SK-N-SH treated with all-trans-retinoic acid at 6 μM for 48 hours (cell line): ENCODE measurements around the gene SEC14L1.

Experiments
- ATAC-seq: fragments of 200-7000 bp; cut with Tn5 transposase; 3 replicates; pipeline ENCODE4 v1.9.1; 2020; ENCODE audit warnings: mild to moderate bottlenecking, moderate library complexity
- ARNTL ChIP-seq: fragments of 450-650 bp; formaldehyde crosslinking; IDR thresholded peaks from 2 replicates; pipeline ENCODE4 v1.5.0; 2020; ENCODE audit warnings: low read depth, mild to moderate bottlenecking, moderate library complexity, borderline replicate concordance
- CSDC2 ChIP-seq: fragments of 250-450 bp; sonication (Bioruptor Pico); IDR thresholded peaks from 2 replicates; pipeline ENCODE4 v1.5.0; 2020; ENCODE audit warnings: mild to moderate bottlenecking, moderate library complexity
- ESRRG ChIP-seq: fragments of 250-450 bp; sonication (Bioruptor Pico); IDR thresholded peaks from 2 replicates; pipeline ENCODE4 v1.6.1; 2021; ENCODE audit warnings: mild to moderate bottlenecking
- GLIS3 ChIP-seq: fragments of 250-450 bp; sonication (Bioruptor Pico); IDR thresholded peaks from 2 replicates; pipeline ENCODE4 v1.5.0; 2020; ENCODE audit warnings: mild to moderate bottlenecking, moderate library complexity
- ISL1 ChIP-seq: fragments of 250-450 bp; sonication (Bioruptor Pico); IDR thresholded peaks from 2 replicates; pipeline ENCODE4 v2.1.2; 2022; ENCODE audit warnings: mild to moderate bottlenecking, moderate library complexity
- PPARA ChIP-seq: fragments of 250-450 bp; sonication (Bioruptor Pico); IDR thresholded peaks from 2 replicates; pipeline ENCODE4 v1.5.0; 2020; ENCODE audit warnings: mild to moderate bottlenecking, borderline replicate concordance
- RARB ChIP-seq: fragments of 250-450 bp; sonication (Bioruptor Pico); IDR thresholded peaks from 2 replicates; pipeline ENCODE4 v1.8.0; 2021; ENCODE audit warnings: mild to moderate bottlenecking, moderate library complexity
- SNAI2 ChIP-seq: fragments of 250-450 bp; sonication (Bioruptor Pico); IDR thresholded peaks from 2 replicates; pipeline ENCODE4 v1.5.0; 2020; ENCODE audit warnings: mild to moderate bottlenecking, moderate library complexity
- TOX ChIP-seq: fragments of 250-450 bp; sonication (Bioruptor Pico); IDR thresholded peaks from 2 replicates; pipeline ENCODE4 v1.8.0; 2021; ENCODE audit warnings: mild to moderate bottlenecking, moderate library complexity, borderline replicate concordance
- ZC3H10 ChIP-seq: fragments of 250-450 bp; sonication (Bioruptor Pico); IDR thresholded peaks from 2 replicates; pipeline ENCODE4 v1.5.1; 2021; ENCODE audit warnings: mild to moderate bottlenecking, moderate library complexity
- ZFP3 ChIP-seq: fragments of 250-450 bp; sonication (Bioruptor Pico); IDR thresholded peaks from 2 replicates; pipeline ENCODE4 v1.5.0; 2020; ENCODE audit warnings: mild to moderate bottlenecking, moderate library complexity
- ZFP30 ChIP-seq: fragments of 450-650 bp; formaldehyde crosslinking; IDR thresholded peaks from 2 replicates; pipeline ENCODE4 v1.5.0; 2022; ENCODE audit warnings: mild to moderate bottlenecking, moderate library complexity
- ZNF565 ChIP-seq: fragments of 450-650 bp; formaldehyde crosslinking; conservative IDR thresholded peaks from 2 replicates; pipeline ENCODE4 v1.5.0; 2020; ENCODE audit warnings: low read depth, mild to moderate bottlenecking, moderate library complexity
- ZNF8 ChIP-seq: fragments of 450-650 bp; formaldehyde crosslinking; IDR thresholded peaks from 2 replicates; pipeline ENCODE4 v1.5.0; 2020; ENCODE audit warnings: mild to moderate bottlenecking, moderate library complexity
- TF ChIP-seq, protein P1 (sequence below): fragments of 250-450 bp; sonication (Bioruptor Pico); IDR thresholded peaks from 2 replicates; pipeline ENCODE4 v1.8.0; 2020; ENCODE audit warnings: mild to moderate bottlenecking, moderate library complexity, borderline replicate concordance
- TF ChIP-seq, protein P2 (sequence below): fragments of 250-450 bp; sonication (Bioruptor Pico); IDR thresholded peaks from 2 replicates; pipeline ENCODE4 v1.5.1; 2021; ENCODE audit warnings: mild to moderate bottlenecking, moderate library complexity
- TF ChIP-seq, protein P3 (sequence below): fragments of 250-450 bp; sonication (Bioruptor Pico); IDR thresholded peaks from 2 replicates; pipeline ENCODE4 v1.5.1; 2020; ENCODE audit warnings: low read depth, mild to moderate bottlenecking, moderate library complexity
- TF ChIP-seq, protein P4 (sequence below): fragments of 250-450 bp; sonication (Bioruptor Pico); IDR thresholded peaks from 2 replicates; pipeline ENCODE4 v1.5.0; 2020; ENCODE audit warnings: mild to moderate bottlenecking, moderate library complexity

SEC14L1 gene

DNA sequence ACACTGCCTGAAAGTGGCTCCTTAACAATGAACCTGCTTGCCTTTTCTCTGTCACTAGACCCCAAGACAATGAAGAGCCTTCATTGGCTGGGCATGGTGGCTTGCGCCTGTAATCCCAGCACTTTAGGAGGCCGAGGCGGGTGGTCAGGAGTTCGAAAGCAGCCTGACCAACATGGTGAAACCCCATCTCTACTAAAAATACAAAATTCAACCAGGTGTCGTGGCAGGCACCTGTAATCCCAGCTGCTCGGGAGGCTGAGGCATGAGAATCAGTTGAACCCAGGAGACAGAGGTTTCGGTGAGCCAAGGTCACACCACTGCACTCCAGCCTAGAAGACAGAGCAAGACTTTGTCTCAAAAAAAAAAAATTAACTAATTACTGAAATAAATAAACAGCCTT lies 45.3 kb upstream of the SEC14L1 start (continued):
- TF ChIP-seq, protein P1, sequence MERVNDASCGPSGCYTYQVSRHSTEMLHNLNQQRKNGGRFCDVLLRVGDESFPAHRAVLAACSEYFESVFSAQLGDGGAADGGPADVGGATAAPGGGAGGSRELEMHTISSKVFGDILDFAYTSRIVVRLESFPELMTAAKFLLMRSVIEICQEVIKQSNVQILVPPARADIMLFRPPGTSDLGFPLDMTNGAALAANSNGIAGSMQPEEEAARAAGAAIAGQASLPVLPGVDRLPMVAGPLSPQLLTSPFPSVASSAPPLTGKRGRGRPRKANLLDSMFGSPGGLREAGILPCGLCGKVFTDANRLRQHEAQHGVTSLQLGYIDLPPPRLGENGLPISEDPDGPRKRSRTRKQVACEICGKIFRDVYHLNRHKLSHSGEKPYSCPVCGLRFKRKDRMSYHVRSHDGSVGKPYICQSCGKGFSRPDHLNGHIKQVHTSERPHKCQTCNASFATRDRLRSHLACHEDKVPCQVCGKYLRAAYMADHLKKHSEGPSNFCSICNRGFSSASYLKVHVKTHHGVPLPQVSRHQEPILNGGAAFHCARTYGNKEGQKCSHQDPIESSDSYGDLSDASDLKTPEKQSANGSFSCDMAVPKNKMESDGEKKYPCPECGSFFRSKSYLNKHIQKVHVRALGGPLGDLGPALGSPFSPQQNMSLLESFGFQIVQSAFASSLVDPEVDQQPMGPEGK: no peak
- TF ChIP-seq, protein P2, sequence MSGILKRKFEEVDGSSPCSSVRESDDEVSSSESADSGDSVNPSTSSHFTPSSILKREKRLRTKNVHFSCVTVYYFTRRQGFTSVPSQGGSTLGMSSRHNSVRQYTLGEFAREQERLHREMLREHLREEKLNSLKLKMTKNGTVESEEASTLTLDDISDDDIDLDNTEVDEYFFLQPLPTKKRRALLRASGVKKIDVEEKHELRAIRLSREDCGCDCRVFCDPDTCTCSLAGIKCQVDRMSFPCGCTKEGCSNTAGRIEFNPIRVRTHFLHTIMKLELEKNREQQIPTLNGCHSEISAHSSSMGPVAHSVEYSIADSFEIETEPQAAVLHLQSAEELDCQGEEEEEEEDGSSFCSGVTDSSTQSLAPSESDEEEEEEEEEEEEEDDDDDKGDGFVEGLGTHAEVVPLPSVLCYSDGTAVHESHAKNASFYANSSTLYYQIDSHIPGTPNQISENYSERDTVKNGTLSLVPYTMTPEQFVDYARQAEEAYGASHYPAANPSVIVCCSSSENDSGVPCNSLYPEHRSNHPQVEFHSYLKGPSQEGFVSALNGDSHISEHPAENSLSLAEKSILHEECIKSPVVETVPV: no peak

DNA sequence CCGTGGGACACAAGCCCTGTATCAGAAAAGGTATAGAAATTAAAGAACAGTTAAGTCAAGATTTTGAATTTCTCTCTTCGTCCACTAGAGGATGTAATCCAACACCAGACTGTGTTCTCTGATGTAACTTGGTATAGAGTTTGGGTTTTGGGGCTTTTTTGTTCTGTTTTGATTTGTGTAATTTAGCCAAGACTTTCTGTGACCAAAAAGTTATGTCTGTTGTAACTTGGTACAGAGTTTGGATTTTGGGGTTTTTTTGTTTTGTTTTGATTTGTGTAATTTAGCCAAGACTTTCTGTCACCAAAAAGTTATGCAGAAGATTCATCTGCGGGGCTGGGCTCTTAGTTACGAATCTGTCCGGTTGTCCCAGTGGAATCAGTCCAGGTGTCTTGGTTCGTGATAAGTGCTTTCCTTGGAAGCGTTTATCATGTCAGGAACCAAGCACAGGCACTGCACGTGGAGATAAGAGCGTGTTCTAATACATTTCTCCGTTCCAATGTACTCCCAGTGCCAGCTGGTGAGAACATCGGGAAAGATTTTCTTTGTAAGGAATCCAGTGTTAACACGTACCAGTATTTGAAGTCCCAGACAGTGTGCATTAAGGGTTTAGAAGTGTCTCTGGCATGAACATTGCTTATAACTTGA lies 44.1 kb upstream of the SEC14L1 start:
- TF ChIP-seq ISL1 (CRISPR knock-in tag) (0 out of 2 replicates have a peak, but pooled peaks have one; percentile 12), ZFP3 (CRISPR knock-in tag) (no peak), GLIS3 (CRISPR knock-in tag) (no peak), SNAI2 (CRISPR knock-in tag) (no peak)
- TF ChIP-seq, protein P3, sequence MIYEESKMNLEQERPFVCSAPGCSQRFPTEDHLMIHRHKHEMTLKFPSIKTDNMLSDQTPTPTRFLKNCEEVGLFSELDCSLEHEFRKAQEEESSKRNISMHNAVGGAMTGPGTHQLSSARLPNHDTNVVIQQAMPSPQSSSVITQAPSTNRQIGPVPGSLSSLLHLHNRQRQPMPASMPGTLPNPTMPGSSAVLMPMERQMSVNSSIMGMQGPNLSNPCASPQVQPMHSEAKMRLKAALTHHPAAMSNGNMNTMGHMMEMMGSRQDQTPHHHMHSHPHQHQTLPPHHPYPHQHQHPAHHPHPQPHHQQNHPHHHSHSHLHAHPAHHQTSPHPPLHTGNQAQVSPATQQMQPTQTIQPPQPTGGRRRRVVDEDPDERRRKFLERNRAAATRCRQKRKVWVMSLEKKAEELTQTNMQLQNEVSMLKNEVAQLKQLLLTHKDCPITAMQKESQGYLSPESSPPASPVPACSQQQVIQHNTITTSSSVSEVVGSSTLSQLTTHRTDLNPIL (CRISPR knock-in tag): 0 out of 2 replicates have a peak, but pooled peaks have one; percentile 7
- TF ChIP-seq, protein P1: no peak
- TF ChIP-seq, all 23 proteins: peak for 2
- peak; percentile 79 for ATAC-seq

DNA sequence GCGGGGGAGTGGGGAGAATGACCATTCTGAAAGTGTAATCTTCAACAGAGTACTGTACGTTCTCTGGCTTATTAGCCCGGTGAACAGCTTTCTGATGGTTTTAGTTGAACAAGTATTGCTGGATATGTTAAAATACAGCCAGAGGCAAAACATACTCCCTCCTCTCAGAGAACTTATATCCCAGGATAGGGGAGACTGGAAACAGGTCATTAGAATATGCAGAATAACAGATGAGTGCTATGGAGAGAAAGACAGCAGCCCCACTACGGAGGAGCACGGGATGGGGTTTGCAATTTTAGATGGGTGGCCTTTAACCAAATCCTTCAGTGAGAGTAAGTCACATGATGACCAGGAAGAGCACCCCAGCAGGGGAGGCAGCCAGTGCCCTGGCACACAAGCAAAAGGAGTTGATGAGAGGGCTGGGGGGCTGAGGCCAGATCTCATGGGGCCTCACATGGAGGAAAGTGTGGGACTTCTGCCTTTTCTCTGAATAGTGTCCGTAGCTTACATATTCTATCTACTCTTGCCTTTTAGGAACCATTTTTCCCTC lies 43.1 kb upstream of the SEC14L1 start:
- ATAC-seq: no peak
- TF ChIP-seq ESRRG (CRISPR knock-in tag): no peak
- no peak for TF ChIP-seq ZC3H10 (CRISPR knock-in tag)
- no peak for TF ChIP-seq TOX (CRISPR knock-in tag)
- no peak for TF ChIP-seq PPARA (CRISPR knock-in tag)
- TF ChIP-seq ZFP3 (CRISPR knock-in tag): no peak
- TF ChIP-seq RARB (CRISPR knock-in tag): no peak
- no peak for TF ChIP-seq ZNF565 (CRISPR knock-in tag)
- no peak for TF ChIP-seq ARNTL (CRISPR knock-in tag)
- TF ChIP-seq, protein P4, sequence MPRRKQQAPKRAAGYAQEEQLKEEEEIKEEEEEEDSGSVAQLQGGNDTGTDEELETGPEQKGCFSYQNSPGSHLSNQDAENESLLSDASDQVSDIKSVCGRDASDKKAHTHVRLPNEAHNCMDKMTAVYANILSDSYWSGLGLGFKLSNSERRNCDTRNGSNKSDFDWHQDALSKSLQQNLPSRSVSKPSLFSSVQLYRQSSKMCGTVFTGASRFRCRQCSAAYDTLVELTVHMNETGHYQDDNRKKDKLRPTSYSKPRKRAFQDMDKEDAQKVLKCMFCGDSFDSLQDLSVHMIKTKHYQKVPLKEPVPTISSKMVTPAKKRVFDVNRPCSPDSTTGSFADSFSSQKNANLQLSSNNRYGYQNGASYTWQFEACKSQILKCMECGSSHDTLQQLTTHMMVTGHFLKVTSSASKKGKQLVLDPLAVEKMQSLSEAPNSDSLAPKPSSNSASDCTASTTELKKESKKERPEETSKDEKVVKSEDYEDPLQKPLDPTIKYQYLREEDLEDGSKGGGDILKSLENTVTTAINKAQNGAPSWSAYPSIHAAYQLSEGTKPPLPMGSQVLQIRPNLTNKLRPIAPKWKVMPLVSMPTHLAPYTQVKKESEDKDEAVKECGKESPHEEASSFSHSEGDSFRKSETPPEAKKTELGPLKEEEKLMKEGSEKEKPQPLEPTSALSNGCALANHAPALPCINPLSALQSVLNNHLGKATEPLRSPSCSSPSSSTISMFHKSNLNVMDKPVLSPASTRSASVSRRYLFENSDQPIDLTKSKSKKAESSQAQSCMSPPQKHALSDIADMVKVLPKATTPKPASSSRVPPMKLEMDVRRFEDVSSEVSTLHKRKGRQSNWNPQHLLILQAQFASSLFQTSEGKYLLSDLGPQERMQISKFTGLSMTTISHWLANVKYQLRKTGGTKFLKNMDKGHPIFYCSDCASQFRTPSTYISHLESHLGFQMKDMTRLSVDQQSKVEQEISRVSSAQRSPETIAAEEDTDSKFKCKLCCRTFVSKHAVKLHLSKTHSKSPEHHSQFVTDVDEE: no peak
- no peak for TF ChIP-seq CSDC2 (CRISPR knock-in tag)
- no peak for TF ChIP-seq ZFP30 (CRISPR knock-in tag)
- no peak for TF ChIP-seq ZNF8
- TF ChIP-seq SNAI2 (CRISPR knock-in tag): no peak
- TF ChIP-seq, protein P3 (CRISPR knock-in tag): no peak
- TF ChIP-seq ISL1 (CRISPR knock-in tag): no peak
- TF ChIP-seq, all 23 proteins: peak for 0
